ENCODE results near the gene SIVA1.

Gene SIVA1

GRCh38 chr14:104781271-104782077 is 28.5 kb downstream of the SIVA1 start:
- DNase-seq: no peak
- TF ChIP-seq POLR2A (IDR thresholded peaks at IDR 0.05; ENCODE audit: low read length) (no peak), GATA1 (IDR thresholded peaks at IDR 0.05; ENCODE audit: low read depth, low read length) (no peak)

- DNase-seq: no peak
- TF ChIP-seq GATA1 (IDR thresholded peaks at IDR 0.05; ENCODE audit: low read depth, low read length) (no peak), POLR2A (IDR thresholded peaks at IDR 0.05; ENCODE audit: low read length) (no peak)
Measured at GRCh38 chr14:104782086-104782807, 29.3 kb downstream of the SIVA1 start.

GRCh38 chr14:104782808-104783139 is 29.8 kb downstream of the SIVA1 start:
- no peak for DNase-seq
- TF ChIP-seq POLR2A (IDR thresholded peaks at IDR 0.05; ENCODE audit: low read length) (no peak), GATA1 (IDR thresholded peaks at IDR 0.05; ENCODE audit: low read depth, low read length) (no peak)

DNA sequence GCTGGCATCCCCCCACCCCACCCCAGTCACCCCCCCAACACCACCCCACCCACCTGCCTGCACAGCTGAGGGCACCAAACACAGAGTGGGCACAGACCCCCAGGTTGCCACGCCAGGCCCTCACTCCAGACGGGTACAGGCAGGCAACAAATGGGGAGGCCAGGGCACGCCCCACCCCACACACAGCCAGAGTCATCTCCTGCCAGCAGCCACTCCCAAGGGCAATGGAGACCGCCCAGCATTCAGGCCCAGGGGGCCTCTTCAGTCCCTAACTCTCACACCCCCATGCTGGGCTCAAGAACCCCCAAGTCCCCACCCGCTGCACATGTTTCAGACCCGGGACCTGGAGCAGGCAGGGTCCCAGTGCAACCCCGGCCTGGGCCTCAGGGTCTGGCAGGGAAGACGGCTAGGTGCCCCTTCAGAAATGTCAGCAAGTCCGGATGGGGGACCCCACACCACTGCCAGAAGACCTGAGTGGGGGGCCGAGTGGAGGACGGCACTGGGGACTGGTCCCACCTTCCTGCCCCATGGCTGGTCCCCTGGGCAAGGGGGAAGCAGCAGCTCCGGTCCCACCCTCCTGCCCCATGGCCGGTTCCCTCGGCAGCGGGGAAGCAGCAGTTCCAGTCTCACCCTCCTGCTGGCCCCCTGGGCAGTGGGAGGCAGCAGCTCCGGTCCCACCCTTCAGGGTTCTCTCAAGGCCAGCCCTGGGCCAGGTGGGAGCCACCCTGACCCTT is 30.7 kb downstream of the SIVA1 start:
- TF ChIP-seq GATA1 (IDR thresholded peaks at IDR 0.05; ENCODE audit: low read depth, low read length): no peak
- no peak for TF ChIP-seq POLR2A (IDR thresholded peaks at IDR 0.05; ENCODE audit: low read length)
- no peak for DNase-seq

GRCh38 chr14:104784218-104784568 is 31.2 kb downstream of the SIVA1 start:
- no peak for DNase-seq
- no peak for TF ChIP-seq GATA1 (IDR thresholded peaks at IDR 0.05; ENCODE audit: low read depth, low read length)
- no peak for TF ChIP-seq POLR2A (IDR thresholded peaks at IDR 0.05; ENCODE audit: low read length)

- TF ChIP-seq POLR2A (IDR thresholded peaks at IDR 0.05; ENCODE audit: low read length): no peak
- no peak for TF ChIP-seq GATA1 (IDR thresholded peaks at IDR 0.05; ENCODE audit: low read depth, low read length)
- DNase-seq: no peak
Measured at GRCh38 chr14:104784846-104785707, 32.1 kb downstream of the SIVA1 start.

DNA sequence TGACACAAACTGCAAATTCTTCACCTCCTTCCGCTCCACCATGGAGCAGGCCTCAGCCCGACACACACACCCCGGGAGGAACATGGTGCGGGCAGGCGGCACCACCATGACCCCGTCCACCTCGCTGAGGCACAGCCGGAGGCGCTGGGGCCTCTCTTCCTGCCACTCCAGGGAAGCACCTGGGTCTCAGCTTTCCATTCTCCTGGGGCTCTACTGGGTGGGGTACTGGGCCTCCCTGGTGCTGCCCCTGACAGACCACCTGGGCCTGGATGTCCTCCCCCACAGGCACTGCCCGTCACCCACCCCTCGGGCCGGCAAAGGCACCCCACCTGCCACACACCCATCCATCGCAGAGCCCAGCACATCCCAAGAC is 32.7 kb downstream of the SIVA1 start:
- no peak for DNase-seq
- TF ChIP-seq GATA1 (IDR thresholded peaks at IDR 0.05; ENCODE audit: low read depth, low read length) (no peak), POLR2A (IDR thresholded peaks at IDR 0.05; ENCODE audit: low read length) (no peak)

DNA sequence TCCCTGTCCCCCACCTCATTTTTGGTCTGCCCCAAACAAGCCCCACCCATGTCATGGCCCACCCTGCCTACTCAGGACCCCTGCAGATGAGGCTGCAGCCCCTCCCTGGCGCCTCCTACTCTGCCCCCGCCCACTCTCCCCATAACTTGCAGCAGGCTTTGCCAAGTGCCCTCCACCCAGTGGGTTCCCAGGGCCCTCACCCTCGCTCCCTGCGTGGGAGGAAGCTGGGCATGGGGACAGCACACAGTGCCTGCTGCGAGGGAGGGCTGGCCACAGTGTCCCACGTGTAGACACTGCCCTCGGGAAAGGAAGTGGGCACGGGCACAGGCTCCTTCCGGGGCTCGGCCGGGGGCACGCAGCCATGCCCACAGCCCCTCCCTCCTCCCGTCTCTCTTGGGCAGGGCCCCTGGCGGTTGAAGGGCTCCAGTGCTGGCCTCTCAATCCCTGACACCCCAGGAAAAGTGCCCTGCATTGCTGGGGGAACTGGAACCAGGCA is 33.2 kb downstream of the SIVA1 start:
- no peak for DNase-seq
- TF ChIP-seq GATA1 (IDR thresholded peaks at IDR 0.05; ENCODE audit: low read depth, low read length): no peak
- TF ChIP-seq POLR2A (IDR thresholded peaks at IDR 0.05; ENCODE audit: low read length): no peak

DNA sequence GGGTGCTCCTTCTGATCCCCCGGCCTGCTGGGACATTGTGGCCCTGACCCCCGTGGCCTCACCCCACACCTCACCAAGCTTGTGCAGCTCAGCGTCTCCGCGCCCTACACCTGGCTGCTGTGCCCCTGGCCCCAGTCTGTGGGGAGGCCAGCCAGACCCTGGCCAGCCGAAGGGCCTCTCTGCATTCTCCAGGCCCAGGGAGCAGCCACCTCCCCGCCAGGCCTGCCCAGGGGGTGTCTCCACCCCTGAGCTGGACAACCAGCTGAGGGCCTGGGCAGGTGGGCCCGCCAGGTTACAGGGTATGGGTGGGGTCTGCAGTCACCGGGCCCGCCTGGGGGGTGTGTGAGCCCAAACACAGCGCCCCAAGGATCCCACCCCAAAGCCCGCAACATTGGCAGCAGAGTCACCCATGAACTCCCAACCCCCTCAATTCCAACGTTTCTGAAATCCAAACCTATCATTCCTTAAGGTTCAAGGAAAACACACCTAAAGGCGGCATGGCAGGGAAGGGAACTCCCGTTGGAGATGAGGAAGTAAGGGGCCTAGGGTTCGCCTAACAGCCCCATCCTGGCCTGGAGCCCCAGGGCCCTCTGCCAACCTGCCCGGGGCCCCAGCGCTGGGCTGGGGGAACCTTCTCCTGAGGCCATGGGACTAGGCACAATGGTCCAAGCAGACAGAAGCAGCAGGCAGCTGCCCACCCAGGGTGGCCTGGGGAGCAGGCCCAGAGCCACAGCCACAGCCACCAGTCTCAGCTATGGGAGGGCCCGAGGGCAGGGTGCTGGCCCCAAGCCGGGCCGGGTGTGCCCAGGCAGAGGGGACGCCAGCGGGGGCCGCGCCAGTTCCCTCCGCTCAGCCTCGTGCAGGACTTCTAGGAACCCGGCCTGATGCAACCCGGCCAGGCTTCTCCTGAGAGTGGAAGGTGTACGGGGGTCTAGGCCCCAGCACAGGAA is 34.1 kb downstream of the SIVA1 start:
- TF ChIP-seq POLR2A (IDR thresholded peaks at IDR 0.05; ENCODE audit: low read length) (no peak), GATA1 (IDR thresholded peaks at IDR 0.05; ENCODE audit: low read depth, low read length) (no peak)

GRCh38 chr14:104787736-104788135 is 34.8 kb downstream of the SIVA1 start:
- no peak for TF ChIP-seq POLR2A (IDR thresholded peaks at IDR 0.05; ENCODE audit: low read length)
- TF ChIP-seq GATA1 (IDR thresholded peaks at IDR 0.05; ENCODE audit: low read depth, low read length): no peak
- no peak for DNase-seq

More for the DNA sequence above, 34.1 kb downstream of the SIVA1 start:
- no peak for DNase-seq

DNA sequence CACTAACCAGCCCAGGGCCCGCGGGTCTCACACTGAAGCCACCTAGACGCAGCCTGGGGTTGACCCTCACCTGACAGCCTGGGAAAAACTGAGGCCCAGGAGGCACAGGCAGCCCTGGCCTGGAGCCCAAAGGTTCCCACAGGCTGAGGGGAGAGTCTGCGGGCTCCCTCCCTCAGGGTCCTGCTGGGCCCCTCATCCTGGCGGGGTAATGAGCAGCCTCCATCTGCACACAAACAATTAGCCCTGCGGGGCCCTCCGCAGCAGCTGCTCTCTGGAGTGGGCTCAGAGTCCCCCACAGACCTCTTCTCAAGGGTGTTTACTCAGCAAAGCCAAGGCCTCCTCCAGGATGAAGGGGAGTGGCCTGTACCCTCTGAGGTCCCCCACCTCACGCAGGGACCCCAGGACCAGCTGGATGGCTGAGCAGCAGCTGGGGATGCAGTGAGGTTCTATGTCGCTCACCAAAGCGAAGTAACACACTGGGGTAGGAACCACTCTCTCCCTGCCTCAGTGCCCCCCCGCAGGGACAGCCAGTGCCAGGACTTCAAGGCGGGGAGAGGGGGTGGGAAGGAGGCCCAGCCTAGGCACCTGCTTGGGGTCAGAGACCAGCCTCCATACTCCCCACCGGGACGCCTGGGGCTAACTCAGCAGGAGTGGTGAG is 35.3 kb downstream of the SIVA1 start:
- no peak for DNase-seq
- TF ChIP-seq POLR2A (IDR thresholded peaks at IDR 0.05; ENCODE audit: low read length) (no peak), GATA1 (IDR thresholded peaks at IDR 0.05; ENCODE audit: low read depth, low read length) (no peak)

Data from erythroblast (primary cell).